ENCODE measurements around the gene BEAN1. TPM values are rescaled to one million over a fixed set of nuclear protein-coding genes. Genes with fewer than 3 reads are reported as not detected.

The BEAN1 gene
- polyA plus RNA-seq (2012; ENCODE audit: insufficient read depth, insufficient read length, low read depth), result not detected

GRCh38 chr16:66427036-66427860 is at the start of gene BEAN1:
Gene BEAN1, plus strand, starts transcription at chr16:66427295. Its CDS starts 10,382 bp downstream, at chr16:66437677.
- H3K27me3 ChIP-seq, result peaks cover 71% of the 10 kb centered on the region

GRCh38 chr16:66377324-66377723 is 49.8 kb upstream of the BEAN1 start:
- Histone ChIP-seq H3K4me1 (no peaks in the 10 kb centered on the region), H3K9me3 (no peaks in the 10 kb centered on the region), H3K4me3 (ENCODE audit: low read depth, low read length) (no peak overlapping the region), H3K36me3 (no peaks in the 10 kb centered on the region), H3K27me3 (no peaks in the 10 kb centered on the region)
- no peak for DNase-seq
- TF ChIP-seq CTCF (IDR thresholded peaks at IDR 0.05; ENCODE audit: low read depth, low read length), result no peak

More at GRCh38 chr16:66427036-66427860, at the start of gene BEAN1:
- no peaks in the 10 kb centered on the region for H3K4me1 ChIP-seq
- H3K4me3 ChIP-seq (ENCODE audit: low read depth, low read length), result no peak within 1 kb of the TSS
- DNase-seq, result no peak
- TF ChIP-seq CTCF (IDR thresholded peaks at IDR 0.05; ENCODE audit: low read depth, low read length), result no peak
- no peaks in the 10 kb centered on the region for H3K36me3 ChIP-seq
- no peaks in the 10 kb centered on the region for H3K9me3 ChIP-seq

GRCh38 chr16:66378741-66379570 is 48.1 kb upstream of the BEAN1 start:
- no peak for TF ChIP-seq CTCF (IDR thresholded peaks at IDR 0.05; ENCODE audit: low read depth, low read length)
- Histone ChIP-seq H3K27me3 (no peaks in the 10 kb centered on the region), H3K4me3 (ENCODE audit: low read depth, low read length) (no peak overlapping the region), H3K4me1 (no peaks in the 10 kb centered on the region), H3K9me3 (no peaks in the 10 kb centered on the region), H3K36me3 (no peaks in the 10 kb centered on the region)
- DNase-seq, result no peak

- TF ChIP-seq CTCF (IDR thresholded peaks at IDR 0.05; ENCODE audit: low read depth, low read length), result no peak
- Histone ChIP-seq H3K9me3 (no peaks in the 10 kb centered on the region), H3K4me1 (no peaks in the 10 kb centered on the region), H3K27me3 (no peaks in the 10 kb centered on the region), H3K4me3 (ENCODE audit: low read depth, low read length) (no peak overlapping the region), H3K36me3 (no peaks in the 10 kb centered on the region)
- no peak for DNase-seq
Observed at GRCh38 chr16:66379571-66379941, 47.5 kb upstream of the BEAN1 start.

GRCh38 chr16:66380421-66380820 is 46.7 kb upstream of the BEAN1 start:
- DNase-seq, result no peak
- H3K4me3 ChIP-seq (ENCODE audit: low read depth, low read length), result no peak overlapping the region
- TF ChIP-seq CTCF (IDR thresholded peaks at IDR 0.05; ENCODE audit: low read depth, low read length), result no peak
- no peaks in the 10 kb centered on the region for H3K27me3 ChIP-seq
- no peaks in the 10 kb centered on the region for H3K4me1 ChIP-seq
- H3K36me3 ChIP-seq, result no peaks in the 10 kb centered on the region
- no peaks in the 10 kb centered on the region for H3K9me3 ChIP-seq
